Heart left ventricle (tissue), 16 donors: ENCODE results near the gene HMGB3. TPM values are rescaled to one million over a fixed set of nuclear protein-coding genes. Genes with fewer than 3 reads are reported as not detected.

Experiments used
- ATAC-seq, 4 donors: fragments of 200-7000 bp; cut with Tn5 transposase; one replicate each; pipeline ENCODE4 v1.9.1; 2020 to 2022; ENCODE audit warnings: moderate library complexity in 4 of 4, mild to moderate bottlenecking in 3 of 4, moderate number of reproducible peaks in 1 of 4
- DNase-seq, 5 donors: peaks; one replicate each; pipeline ENCODE4 v3.0.0-alpha.2; 2020
- H3K27ac ChIP-seq, 12 donors: fragments of 200-600 bp; sonication (generic) in 4 of 12; one replicate each; pipeline versions ENCODE4 v1.5.0 to v1.8.0; 2016 to 2022; ENCODE audit warnings: mild to moderate bottlenecking in 2 of 12
- H3K27me3 ChIP-seq, 9 donors: fragments of 200-600 bp; sonication (generic) in 2 of 9; one replicate each; pipeline versions ENCODE4 v1.5.1 to v1.8.0; 2016 to 2022; ENCODE audit warnings: mild to moderate bottlenecking in 3 of 9
- H3K36me3 ChIP-seq, 9 donors: fragments of 200-600 bp; sonication (generic) in 2 of 9; one replicate each; pipeline versions ENCODE4 v1.5.0 to v1.8.0; 2018 to 2022; ENCODE audit warnings: mild to moderate bottlenecking in 2 of 9
- H3K4me1 ChIP-seq, 12 donors: fragments of 200-600 bp; sonication (generic) in 4 of 12; one replicate each; pipeline versions ENCODE4 v1.5.0 to v1.8.0; 2016 to 2022; ENCODE audit warnings: mild to moderate bottlenecking in 3 of 12
- H3K4me3 ChIP-seq, 12 donors: fragments of 200-600 bp; sonication (generic) in 4 of 12; one replicate each; pipeline versions ENCODE4 v1.5.0 to v1.8.0; 2017 to 2022; ENCODE audit warnings: mild to moderate bottlenecking in 9 of 12, moderate library complexity in 4 of 12
- H3K9me3 ChIP-seq, 12 donors: fragments of 200-600 bp; sonication (generic) in 4 of 12; one replicate each; pipeline versions ENCODE4 v1.5.0 to v1.8.0; 2016 to 2022; ENCODE audit warnings: mild to moderate bottlenecking in 1 of 12
- POLR2A ChIP-seq, 2 donors: fragments of 450-650 bp; IDR thresholded peaks; one replicate each; pipeline ENCODE4 v1.6.1; 2017; ENCODE audit warnings: antibody characterized with exemption in 2 of 2, mild to moderate bottlenecking in 2 of 2, moderate library complexity in 2 of 2
- WGBS, 4 donors: extraction: QIAGEN DNeasy Blood & Tissue Kit in 2 of 4; methylation state at CpG; one replicate each; pipeline versions ENCODE4 v1.1.5 to v1.1.7; 2013 to 2018; 5-methylcytosine and 5-hydroxymethylcytosine counted together
- intact Hi-C, 10 donors: fragments of 100-400 bp; cut with DNase I; formaldehyde crosslinking; loops; one replicate each; pipeline versions ENCODE4 v1.11.1 to v1.14.2; 2022
- polyA plus RNA-seq, 2 donors: library from polyadenylated mRNA; stranded (reverse); fragments of 200-250 nt; gene quantifications; one replicate each; pipeline ENCODE4 v1.2.3, GENCODE V29; 2013
- total RNA-seq, 9 donors: library from RNA; depleted of rRNA in 2 of 9; stranded (reverse); fragments of >200 nt in 2 of 9; fragmentation: NEBNext Ultra II Directional in 3 of 9; extraction: Animal tissue kit (Norgen Biotek cat#: 25700) in 3 of 9; gene quantifications; one replicate each; pipeline versions ENCODE4 v1.1.0 to v1.2.4, GENCODE V29; 2016 to 2023
- TF ChIP-seq, protein P1 (sequence below), 12 donors: fragments of 200-600 bp; sonication (generic) in 4 of 12; IDR thresholded peaks; one replicate each; pipeline versions ENCODE4 v1.5.0 to v1.8.0; 2018 to 2022; ENCODE audit warnings: antibody characterized with exemption in 12 of 12, mild to moderate bottlenecking in 5 of 12
- donor health status: ischemic (EF 13 %, LVEDD 7.1; RV severe dilation, severe dysfunction).
- donor health status: healthy with polysubstance abuse.
- donor health status: DM: no; HTN: yes; CAD: no.
- donor health status: DM: no; HTN: no; CAD: no.
- donor health status: ischemic (EF 25% LVEDD 6.9; RV normal size, moderate dysfunction).
- donor health status: ischemic (EF 25% LVEDD 5.7; RV mildly dilated, moderate dysfunction).
- donor health status: healthy.
- donor health status: DM: yes; HTN: yes; CAD: no.
- donor health status: ischemic (EF 35%, LVEDD 5.7; RV mildly dilated, moderate dysfunction).
- donor health status: nonischemic (EF 11% LVEDD 7.7; RV severe dilation, severe dysfunction).
- donor health status: DM: yes; HTN: yes; CAD: no.
- donor health status: PGD.
- donor health status: ischemic (EF 29% LVEDD 5.4; RV normal size, mild dysfunction).
- donor health status: nonischemic (EF 23%, LVEDD 6.1; RV moderate dilation, normal function).

The HMGB3 gene
- total and polyA plus RNA-seq, 11 donors, result 2.6 to 27.8 (median 10.4) TPM

DNA sequence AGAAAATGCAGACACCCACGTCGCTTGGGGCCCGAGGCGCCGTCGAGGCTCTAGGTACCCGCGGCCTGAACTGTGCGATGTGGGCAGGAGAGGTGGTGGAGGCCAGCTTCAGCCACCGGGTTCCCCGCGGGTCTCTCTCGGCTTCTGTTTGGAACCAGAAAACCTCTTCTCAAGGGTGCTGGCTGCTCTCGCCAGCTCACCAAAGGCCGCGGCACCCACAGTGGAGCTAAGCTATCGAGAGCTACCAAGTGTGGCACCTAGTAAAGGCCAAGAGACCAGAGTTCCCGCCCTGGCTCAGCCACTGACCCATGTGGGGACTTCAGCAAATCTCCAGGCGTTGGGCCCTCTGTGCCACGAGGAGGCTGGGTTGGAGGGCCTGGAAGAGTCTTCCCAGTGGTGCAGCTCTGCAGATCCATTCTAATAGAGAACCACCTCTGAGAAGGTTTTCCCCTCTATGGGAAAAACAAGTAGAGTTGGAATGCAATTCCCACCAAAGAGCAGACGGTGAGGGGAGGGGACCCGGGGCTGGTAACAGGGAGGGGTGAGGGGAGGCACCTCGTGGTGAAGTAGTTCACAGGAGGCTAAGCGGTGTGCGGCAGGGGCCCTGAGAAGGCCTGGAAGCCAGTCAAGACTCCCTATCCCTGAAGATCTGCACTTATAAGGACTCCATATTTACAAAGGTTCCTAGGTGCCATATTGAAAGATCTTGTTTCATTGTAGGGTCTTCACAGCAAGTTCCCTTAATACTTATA is 5.5 kb upstream of the HMGB3 start:
- 81 to 94% (median 89%) methylated on average over 25 of the region's 25 CpGs for WGBS, 4 donors
- intact Hi-C loops, result no loop called here
- no peak for DNase-seq

GRCh38 chrX:150980186-150980585 is 2.9 kb upstream of the HMGB3 start:
- 87 to 97% (median 92%) methylated on average over 5 of the region's 5 CpGs for WGBS, 4 donors
- H3K36me3 ChIP-seq, result no peaks in the 10 kb centered on the region
- ATAC-seq (no peak), DNase-seq (no peak)
- H3K4me3 ChIP-seq, result no peak overlapping the region
- peaks cover 0 to 4% (median 0%) of the 10 kb centered on the region in 12 donors for H3K4me1 ChIP-seq
- H3K9me3 ChIP-seq, result no peaks in the 10 kb centered on the region
- H3K27ac ChIP-seq, result no peak overlapping the region
- H3K27me3 ChIP-seq, result no peaks in the 10 kb centered on the region
- intact Hi-C loops, result loop anchor here in 2 of 10 donors (5.0 to 10.0 kb wide), 3 partner anchors 75 to 208 kb away; no protein-coding TSS in a partner anchor
- TF ChIP-seq, protein P1, sequence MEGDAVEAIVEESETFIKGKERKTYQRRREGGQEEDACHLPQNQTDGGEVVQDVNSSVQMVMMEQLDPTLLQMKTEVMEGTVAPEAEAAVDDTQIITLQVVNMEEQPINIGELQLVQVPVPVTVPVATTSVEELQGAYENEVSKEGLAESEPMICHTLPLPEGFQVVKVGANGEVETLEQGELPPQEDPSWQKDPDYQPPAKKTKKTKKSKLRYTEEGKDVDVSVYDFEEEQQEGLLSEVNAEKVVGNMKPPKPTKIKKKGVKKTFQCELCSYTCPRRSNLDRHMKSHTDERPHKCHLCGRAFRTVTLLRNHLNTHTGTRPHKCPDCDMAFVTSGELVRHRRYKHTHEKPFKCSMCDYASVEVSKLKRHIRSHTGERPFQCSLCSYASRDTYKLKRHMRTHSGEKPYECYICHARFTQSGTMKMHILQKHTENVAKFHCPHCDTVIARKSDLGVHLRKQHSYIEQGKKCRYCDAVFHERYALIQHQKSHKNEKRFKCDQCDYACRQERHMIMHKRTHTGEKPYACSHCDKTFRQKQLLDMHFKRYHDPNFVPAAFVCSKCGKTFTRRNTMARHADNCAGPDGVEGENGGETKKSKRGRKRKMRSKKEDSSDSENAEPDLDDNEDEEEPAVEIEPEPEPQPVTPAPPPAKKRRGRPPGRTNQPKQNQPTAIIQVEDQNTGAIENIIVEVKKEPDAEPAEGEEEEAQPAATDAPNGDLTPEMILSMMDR (IDR thresholded peaks at IDR 0.05), result no peak
- TF ChIP-seq POLR2A (IDR thresholded peaks at IDR 0.05), result no peak

More for the DNA sequence above, 5.5 kb upstream of the HMGB3 start:
- no peak overlapping the region for H3K27ac ChIP-seq
- no peak for ATAC-seq
- TF ChIP-seq, protein P1 (IDR thresholded peaks at IDR 0.05), result no peak
- no peak for TF ChIP-seq POLR2A (IDR thresholded peaks at IDR 0.05)
- H3K9me3 ChIP-seq, result no peaks in the 10 kb centered on the region
- no peaks in the 10 kb centered on the region for H3K27me3 ChIP-seq
- peaks cover 0 to under 1% (median 0%) of the 10 kb centered on the region in 12 donors for H3K4me1 ChIP-seq
- H3K4me3 ChIP-seq, result no peak overlapping the region
- H3K36me3 ChIP-seq, result no peaks in the 10 kb centered on the region

GRCh38 chrX:150980711-150981110 is 2.4 kb upstream of the HMGB3 start:
- intact Hi-C loops, result loop anchor here in 2 of 10 donors (5.0 to 10.0 kb wide), 3 partner anchors 76 to 208 kb away; no protein-coding TSS in a partner anchor
- DNase-seq, result no peak

More at GRCh38 chrX:150980711-150981110, 2.4 kb upstream of the HMGB3 start:
- Histone ChIP-seq H3K36me3 (no peaks in the 10 kb centered on the region), H3K4me1 (peaks cover 0 to 4% (median 0%) of the 10 kb centered on the region in 12 donors), H3K27me3 (no peaks in the 10 kb centered on the region), H3K27ac (no peak overlapping the region), H3K9me3 (no peaks in the 10 kb centered on the region), H3K4me3 (no peak overlapping the region)
- no peak for TF ChIP-seq POLR2A (IDR thresholded peaks at IDR 0.05)
- TF ChIP-seq, protein P1 (IDR thresholded peaks at IDR 0.05), result no peak
- 70 to 99% (median 91%) methylated on average over 4 of the region's 4 CpGs for WGBS, 4 donors
- ATAC-seq, result no peak
